ENCODE data around the gene NCEH1. TPM values are rescaled to one million over a fixed set of nuclear protein-coding genes. Genes with fewer than 3 reads are reported as not detected.

Gene NCEH1
- total and polyA plus RNA-seq, 10 of the 15 experiments (the other 5 are each of a cell fraction or from before 2014, with no cell fraction given) = 1.8 to 8.1 (median 4.5) TPM

- no peak for TF ChIP-seq ZNF592 (IDR thresholded peaks at IDR 0.05)
- no peak for TF ChIP-seq NR2F1 (conservative IDR thresholded peaks at IDR 0.05)
- TF ChIP-seq PRDM15 (CRISPR knock-in tag; IDR thresholded peaks at IDR 0.05) = no peak
These were observed 92.9 kb downstream of the NCEH1 start (continued) for GRCh38 chr3:172617976-172618375.
